Measurements from ENCODE around the gene MLANA.

GRCh38 chr9:5851445-5851844 lies 39.2 kb upstream of the MLANA start:
- TF ChIP-seq REST (IDR thresholded peaks at IDR 0.05; ENCODE audit: insufficient replicate concordance, low read depth) (no peak), CTCF (IDR thresholded peaks at IDR 0.05; ENCODE audit: insufficient read depth, low read length) (no peak)
